ENCODE results near the gene C1orf232.

C1orf232 gene

DNA sequence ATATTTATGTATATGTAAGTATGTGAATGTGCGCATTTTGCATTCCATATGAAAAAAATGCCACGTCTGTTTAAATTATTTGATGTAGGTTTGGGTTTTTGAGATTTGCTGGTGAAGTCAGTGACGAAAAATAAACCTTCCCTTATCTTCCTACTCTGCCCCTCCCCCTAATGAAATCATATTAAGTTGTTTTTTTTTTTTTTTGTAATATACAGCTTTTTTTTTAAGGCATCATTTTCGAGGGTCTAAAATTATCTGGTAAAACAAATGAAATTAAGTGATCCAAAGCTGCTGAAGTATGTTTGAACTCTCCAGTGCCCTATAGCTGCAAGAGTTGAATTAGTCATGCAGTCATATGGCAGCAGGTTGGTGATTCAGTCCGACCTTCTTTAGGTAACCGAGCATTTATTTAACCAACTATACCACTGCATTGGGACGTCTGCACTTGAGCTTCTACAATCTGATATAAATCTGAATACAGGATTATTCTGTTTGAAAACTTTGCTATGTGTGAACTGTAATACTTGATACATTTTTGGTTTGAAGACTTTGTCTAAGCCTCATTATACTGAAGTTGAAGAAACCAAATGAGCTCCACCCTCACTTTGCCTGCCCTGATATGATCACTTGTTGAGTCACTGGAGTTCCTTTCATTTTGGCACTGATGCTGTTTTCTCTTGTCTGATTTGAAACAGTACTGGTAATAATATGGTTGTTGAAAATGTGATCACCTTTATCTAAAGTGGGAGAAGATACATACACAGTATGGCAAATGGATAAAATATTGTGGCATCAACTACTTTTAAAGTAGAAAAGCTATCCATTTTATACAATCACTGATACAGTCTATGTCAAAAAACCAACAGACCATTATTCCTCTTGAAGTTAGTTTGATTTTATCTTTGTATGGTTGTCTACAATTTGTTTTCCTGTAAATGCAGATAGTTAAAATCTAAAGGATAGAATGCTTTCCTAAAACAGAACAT, 45.5 kb downstream of the C1orf232 start:
- DNase-seq = no peak

DNA sequence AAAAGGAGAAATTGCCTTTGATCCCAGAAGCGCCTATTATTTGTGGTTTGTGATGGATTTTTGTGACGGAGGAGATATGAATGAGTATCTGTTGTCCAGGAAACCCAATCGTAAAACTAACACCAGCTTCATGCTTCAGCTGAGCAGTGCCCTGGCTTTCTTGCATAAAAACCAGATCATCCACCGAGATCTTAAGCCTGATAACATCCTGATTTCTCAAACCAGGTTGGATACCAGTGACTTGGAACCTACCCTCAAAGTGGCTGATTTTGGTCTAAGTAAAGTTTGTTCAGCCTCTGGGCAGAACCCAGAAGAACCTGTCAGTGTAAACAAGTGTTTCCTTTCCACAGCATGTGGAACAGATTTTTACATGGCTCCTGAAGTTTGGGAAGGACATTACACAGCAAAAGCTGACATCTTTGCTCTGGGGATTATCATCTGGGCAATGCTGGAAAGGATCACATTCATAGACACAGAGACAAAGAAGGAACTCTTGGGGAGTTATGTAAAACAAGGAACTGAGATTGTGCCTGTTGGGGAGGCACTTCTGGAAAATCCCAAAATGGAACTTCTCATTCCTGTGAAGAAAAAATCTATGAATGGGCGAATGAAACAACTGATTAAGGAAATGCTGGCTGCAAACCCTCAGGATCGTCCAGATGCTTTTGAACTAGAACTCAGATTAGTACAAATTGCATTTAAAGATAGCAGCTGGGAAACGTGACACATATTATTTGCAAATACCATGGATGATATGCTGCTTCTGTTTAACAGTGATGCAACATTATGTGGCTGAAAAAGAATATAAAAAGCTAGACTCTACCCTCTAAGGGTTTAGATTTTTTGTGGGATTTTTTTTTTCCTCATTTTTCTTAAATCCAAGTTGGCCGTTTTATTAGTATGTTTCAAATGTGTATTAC, 46.6 kb downstream of the C1orf232 start:
- no peak for DNase-seq

DNA sequence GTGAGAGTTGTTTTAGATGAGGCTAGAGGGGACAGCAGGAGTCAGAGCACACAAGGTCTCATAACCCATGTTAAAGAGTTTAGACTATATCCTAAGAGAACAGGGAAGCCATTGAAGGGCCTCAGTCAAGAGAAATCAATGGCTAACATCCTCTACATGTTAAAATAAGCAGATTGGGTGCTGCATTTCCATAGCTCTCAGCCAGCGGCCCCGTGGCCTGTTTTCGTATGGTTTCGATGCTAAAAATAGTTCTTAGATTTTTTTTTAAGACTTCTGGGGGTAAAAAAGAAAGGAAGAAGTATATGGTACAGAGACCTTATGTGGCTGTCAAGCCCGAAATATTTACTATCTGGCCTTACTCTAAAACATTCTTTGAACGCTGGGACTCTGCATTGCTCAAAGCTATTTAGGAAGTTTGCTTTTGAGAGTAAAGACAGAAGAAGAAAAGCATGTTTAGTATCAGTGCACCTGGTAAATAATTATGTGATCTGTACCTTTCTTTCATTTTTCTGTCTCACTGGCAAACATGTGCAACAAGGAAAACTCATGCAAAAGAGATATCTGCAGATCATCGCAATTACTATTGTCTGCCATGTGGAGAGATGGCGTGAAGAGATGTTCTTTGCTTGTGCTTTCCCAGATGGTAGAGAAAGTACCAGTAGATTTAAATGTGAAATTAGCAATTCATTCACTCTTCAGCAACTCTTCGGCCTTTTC, 48.7 kb downstream of the C1orf232 start:
- no peak for DNase-seq

DNA sequence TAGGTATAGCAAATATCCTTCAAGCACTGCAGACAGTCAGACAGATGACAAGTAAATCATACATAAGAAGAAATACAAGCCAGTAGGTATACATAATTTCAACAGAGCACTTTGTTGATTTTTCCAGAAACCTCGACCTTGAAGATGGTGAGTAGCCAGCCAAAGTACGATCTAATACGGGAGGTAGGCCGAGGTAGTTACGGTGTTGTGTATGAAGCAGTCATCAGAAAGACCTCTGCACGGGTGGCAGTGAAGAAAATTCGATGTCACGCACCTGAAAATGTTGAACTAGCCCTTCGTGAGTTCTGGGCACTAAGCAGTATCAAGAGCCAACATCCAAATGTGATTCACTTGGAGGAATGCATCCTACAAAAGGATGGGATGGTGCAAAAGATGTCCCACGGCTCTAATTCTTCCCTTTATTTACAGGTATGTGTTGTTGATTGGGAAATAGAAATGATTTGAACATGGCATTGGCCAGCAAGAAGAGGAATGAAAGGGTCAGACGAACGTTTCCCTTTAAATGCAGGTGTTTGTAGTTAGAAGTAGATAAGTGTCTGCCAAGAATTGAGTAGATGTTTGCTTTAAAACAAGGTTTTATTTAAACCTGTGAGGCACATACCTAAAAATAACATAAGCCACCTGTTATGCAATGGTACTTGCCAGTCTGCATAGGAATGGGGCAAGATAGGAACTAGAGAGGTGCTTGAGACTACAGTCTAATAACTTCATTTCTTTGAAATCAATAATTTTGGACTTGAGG, 54.4 kb downstream of the C1orf232 start:
- no peak for DNase-seq

All from NCI-H187 treated with DMSO at 0.1 percent for 48 hours (cell line).